Stimulated activated CD8-positive, alpha-beta memory T cell treated with anti-CD3 and anti-CD28 coated beads, Interleukin-2, amount 100 ng/mL, for 48 hours (primary cell): Measurements from ENCODE around the gene INHBE.
"Not testable (repeated sequence)": the region's sequence is repeated elsewhere in the genome, so short reads cannot be mapped to it uniquely, and the experiment has no call there.

Experiments used
- DNase-seq, 2 donors: peaks; one replicate each; pipeline ENCODE4 v3.0.0-alpha.2; 2020; ENCODE audit warnings: low read depth in 2 of 2

The INHBE gene

GRCh38 chr12:57496822-57497221 lies 41.7 kb downstream of the INHBE start:
- DNase-seq, result no peak

- DNase-seq, result no peak
Observed at GRCh38 chr12:57497223-57498131, 42.4 kb downstream of the INHBE start.

GRCh38 chr12:57498132-57498502 lies 43.0 kb downstream of the INHBE start:
- DNase-seq, result no peak

- DNase-seq, result no peak
Observed at GRCh38 chr12:57498571-57498970, 43.5 kb downstream of the INHBE start.

GRCh38 chr12:57500213-57500612 lies 45.1 kb downstream of the INHBE start:
- DNase-seq, result no peak

GRCh38 chr12:57502311-57502969 lies 47.3 kb downstream of the INHBE start:
- DNase-seq, result not testable (repeated sequence)

- not testable (repeated sequence) for DNase-seq
Observed at GRCh38 chr12:57506541-57506940, 51.4 kb downstream of the INHBE start.
